RWPE1 (cell line): Measurements from ENCODE around the gene PTPRN2.
"Not testable (repeated sequence)": the region's sequence is repeated elsewhere in the genome, so short reads cannot be mapped to it uniquely, and the experiment has no call there.

Source experiments
- CTCF ChIA-PET: fragments of 350-600 bp; sonication (Branson Sonifier 250); formaldehyde crosslinking; extraction: SDS; loops from one replicate; lab custom pipeline; 2021; lab: Yijun Ruan, JAX
- POLR2A ChIA-PET: fragments of 400-600 bp; formaldehyde crosslinking; extraction: SDS; loops from one replicate; lab custom pipeline; 2020; ENCODE audit warnings: antibody characterized with exemption; ENCODE audit not compliant: low non-redundant PET; lab: Yijun Ruan, JAX
- DNase-seq: peaks from one replicate; pipeline ENCODE4 v3.0.0; 2012; ENCODE audit warnings: low spot score
- H3K27ac ChIP-seq: fragments of 450-650 bp; 2 replicates; pipeline ENCODE4 v1.5.1; 2017
- CTCF ChIP-seq: fragments of 450-650 bp; conservative IDR thresholded peaks from 2 replicates; pipeline ENCODE4 v1.5.1; 2017; ENCODE audit warnings: low read depth, mild to moderate bottlenecking

The PTPRN2 gene

GRCh38 chr7:157703131-157703530, 884.5 kb downstream of the PTPRN2 start:
- H3K27ac ChIP-seq: no peak overlapping the region
- no peak for DNase-seq
- ChIA-PET CTCF (interaction anchor here (0.7 kb wide), 1 partner anchor 17 kb away, joined by 4 read pairs; no protein-coding TSS in a partner anchor), POLR2A (no interaction called here)
- no peak for TF ChIP-seq CTCF

DNA sequence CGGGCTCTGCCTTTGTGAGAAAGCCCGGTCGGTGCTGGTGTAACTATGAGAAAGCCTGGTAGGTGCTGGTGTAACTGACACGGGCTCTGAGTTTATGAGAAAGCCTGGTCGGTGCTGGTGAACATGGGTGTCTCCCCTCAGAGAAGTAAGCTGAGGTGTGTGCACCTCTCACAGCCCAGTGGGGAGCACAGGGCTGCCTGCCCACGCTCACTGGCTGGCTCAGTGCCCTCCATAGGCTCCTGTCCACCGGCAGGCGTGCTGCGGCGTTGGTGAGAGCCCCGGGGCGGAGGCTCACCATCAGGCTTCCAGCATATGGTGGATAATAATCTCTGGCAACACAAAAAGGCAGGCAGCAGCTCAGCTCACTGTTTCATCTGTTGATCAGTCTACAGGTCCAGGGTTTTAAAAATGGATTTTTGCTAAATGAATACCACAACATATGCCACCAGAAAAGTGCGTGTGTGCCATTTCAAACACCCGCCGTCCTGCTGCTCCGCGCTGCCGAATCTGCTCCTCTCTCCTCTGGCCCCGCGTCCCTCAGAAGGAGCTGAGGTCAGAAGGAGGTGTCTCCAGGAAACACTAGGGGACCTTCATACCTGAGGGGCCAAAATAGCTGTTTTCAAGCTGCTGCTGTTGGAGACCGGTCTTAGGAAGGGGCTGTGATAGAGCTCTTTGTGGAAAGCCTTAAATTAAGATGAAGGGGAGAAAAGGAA, 885.2 kb downstream of the PTPRN2 start:
- TF ChIP-seq CTCF: no peak
- CTCF ChIA-PET: interaction anchor here (0.7 kb wide), 1 partner anchor 18 kb away, joined by 4 read pairs; no protein-coding TSS in a partner anchor
- no peak overlapping the region for H3K27ac ChIP-seq
- POLR2A ChIA-PET: no interaction called here
- no peak for DNase-seq

DNA sequence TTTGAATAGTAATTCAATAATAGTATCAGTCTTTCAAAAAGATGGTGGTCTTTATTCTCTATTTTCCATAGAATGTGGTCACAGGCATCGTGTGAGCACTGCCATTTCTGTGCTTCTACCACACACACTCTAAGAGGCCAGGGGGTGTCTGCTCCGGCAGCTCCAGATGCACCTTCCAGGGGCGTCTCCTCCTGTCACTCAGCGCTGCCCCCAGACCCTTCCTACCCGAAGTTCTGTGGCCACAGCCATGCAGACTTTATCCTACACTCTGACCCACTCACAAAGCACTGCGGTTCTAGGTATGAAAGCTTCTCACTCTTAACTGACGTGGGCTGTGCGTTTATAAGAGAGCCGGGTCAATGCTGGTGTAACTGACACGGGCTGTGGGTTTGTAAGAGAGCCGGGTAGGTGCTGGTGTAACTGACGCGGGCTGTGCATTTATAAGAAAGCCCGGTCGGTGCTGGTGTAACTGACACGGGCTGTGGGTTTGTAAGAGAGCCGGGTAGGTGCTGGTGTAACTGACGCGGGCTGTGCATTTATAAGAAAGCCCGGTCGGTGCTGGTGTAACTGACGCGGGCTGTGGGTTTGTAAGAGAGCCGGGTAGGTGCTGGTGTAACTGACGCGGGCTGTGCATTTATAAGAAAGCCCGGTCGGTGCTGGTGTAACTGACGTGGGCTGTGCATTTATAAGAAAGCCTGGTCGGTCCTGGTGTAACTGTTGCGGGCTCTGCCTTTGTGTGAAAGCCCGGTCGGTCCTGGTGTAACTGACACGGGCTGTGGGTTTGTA, 886.0 kb downstream of the PTPRN2 start:
- POLR2A ChIA-PET, CTCF ChIA-PET, DNase-seq, H3K27ac ChIP-seq: not testable (repeated sequence)

GRCh38 chr7:157700231-157701005, 887.2 kb downstream of the PTPRN2 start:
- TF ChIP-seq CTCF: no peak
- ChIA-PET CTCF (interaction anchor here (0.6 to 0.7 kb wide), 2 partner anchors 90 to 311 kb away, joined by 3 read pairs; no protein-coding TSS in a partner anchor), POLR2A (no interaction called here)
- no peak overlapping the region for H3K27ac ChIP-seq
- DNase-seq: no peak

DNA sequence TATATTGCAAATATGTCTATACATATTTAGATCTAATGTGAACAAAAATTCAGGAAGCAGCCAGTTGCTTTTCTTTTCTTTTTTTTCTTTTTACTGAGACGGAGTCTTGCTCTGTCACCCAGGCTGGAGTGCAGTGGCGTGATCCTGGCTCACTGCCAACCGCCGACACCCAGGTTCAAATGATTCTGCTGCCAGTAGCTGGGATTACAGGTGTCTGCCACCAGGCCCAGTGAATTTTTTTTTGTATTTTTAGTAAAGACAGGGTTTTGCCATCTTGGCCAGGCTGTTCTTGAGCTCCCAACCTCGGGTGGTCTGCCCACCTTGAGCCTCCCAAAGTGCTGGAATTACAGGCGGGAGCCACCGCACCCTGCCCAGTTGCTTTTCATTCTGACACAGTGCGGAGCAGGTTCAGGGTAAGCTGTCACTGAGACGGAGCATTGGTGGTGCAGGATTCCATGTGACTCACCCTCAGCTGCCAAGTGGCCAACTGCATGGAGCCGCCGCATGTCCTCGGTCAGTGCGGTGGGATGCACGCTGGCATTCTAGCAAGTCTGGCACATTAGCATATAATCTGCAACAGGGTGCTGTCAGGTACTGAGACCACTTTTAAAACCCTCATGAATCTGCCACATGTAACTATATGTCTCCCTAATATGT, 888.1 kb downstream of the PTPRN2 start:
- ChIA-PET POLR2A (no interaction called here), CTCF (interaction anchor here (0.6 kb wide), 1 partner anchor 89 kb away, joined by 3 read pairs; no protein-coding TSS in a partner anchor)
- DNase-seq: no peak
- no peak overlapping the region for H3K27ac ChIP-seq
- TF ChIP-seq CTCF: no peak

DNA sequence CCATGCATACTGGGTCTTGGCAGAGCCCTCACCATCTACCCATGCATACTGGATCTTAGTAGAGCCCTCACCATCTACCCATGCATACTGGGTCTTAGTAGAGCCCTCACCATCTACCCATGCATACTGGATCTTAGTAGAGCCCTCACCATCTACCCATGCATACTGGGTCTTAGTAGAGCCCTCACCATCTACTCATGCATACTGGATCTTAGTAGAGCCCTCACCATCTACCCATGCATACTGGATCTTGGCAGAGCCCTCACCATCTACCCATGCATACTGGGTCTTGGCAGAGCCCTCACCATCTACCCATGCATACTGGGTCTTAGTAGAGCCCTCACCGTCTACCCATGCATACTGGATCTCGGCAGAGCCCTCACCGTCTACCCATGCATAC, 890.3 kb downstream of the PTPRN2 start:
- DNase-seq, CTCF ChIA-PET, H3K27ac ChIP-seq, POLR2A ChIA-PET: not testable (repeated sequence)

DNA sequence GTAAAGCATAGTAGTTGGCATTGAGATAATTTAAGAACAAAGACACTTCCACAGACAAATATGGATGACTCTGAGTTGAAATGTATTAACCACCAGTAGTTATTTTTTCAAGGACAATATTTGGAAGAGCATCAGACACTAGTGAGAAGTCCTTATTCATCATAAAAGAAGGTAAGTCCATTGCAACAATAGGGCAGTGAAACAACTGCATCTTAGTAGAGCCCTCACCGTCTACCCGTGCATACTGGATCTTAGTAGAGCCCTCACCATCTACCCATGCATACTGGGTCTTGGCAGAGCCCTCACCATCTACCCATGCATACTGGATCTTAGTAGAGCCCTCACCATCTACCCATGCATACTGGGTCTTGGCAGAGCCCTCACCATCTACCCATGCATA, 892.0 kb downstream of the PTPRN2 start:
- CTCF ChIA-PET, POLR2A ChIA-PET, DNase-seq, H3K27ac ChIP-seq: not testable (repeated sequence)
